Astrocyte of the spinal cord (primary cell): ENCODE measurements around the gene MSH6.

Experiments used
- DNase-seq: peaks from one replicate; pipeline ENCODE4 v3.0.0; 2011; ENCODE audit warnings: low read depth, low spot score
- H3K4me3 ChIP-seq: 2 replicates; pipeline ENCODE4 v1.5.1; 2011; ENCODE audit warnings: low read depth, mild to moderate bottlenecking, low read length, moderate library complexity
- in situ Hi-C: cut with HindIII; loops from 2 replicates; pipeline ENCODE4 v1.10.0; 2017; ENCODE audit warnings: low sequenced_read_pairs
- TF ChIP-seq, protein P1 (sequence below): IDR thresholded peaks from 2 replicates; pipeline ENCODE4 v1.5.1; 2012; ENCODE audit warnings: low read depth, mild to moderate bottlenecking, low read length, inconsistent platforms

The MSH6 gene

DNA sequence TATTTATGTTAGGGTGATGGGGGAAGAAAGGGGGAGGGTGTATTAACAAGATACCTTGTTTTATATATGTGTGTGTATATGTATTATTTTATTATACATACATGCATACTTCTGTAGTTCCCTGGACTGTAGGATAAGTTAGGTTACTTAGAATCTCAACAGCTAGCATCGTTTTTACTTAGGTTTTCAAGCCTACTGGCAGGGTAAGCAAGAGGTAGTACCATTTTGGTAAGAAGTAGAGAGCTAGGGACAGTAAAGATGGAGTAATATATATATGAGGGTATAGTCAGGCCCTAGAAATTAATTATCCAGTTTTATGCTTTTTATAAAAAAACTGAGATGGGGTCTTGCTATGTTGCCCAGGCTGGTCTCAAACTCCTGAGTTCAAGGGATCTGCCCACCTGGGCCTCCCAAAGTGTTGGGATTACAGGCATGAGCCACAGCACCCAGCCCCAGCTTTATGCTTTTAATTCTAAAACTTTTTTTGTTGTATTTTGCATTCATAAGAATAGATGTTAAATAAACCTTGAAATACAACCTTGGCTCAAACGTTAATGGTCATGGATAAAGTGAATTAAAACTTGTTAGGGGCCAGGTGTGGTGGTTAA lies 13.2 kb downstream of the MSH6 start:
- H3K4me3 ChIP-seq: no peak overlapping the region
- in situ Hi-C loops: no loop called here
- TF ChIP-seq, protein P1, sequence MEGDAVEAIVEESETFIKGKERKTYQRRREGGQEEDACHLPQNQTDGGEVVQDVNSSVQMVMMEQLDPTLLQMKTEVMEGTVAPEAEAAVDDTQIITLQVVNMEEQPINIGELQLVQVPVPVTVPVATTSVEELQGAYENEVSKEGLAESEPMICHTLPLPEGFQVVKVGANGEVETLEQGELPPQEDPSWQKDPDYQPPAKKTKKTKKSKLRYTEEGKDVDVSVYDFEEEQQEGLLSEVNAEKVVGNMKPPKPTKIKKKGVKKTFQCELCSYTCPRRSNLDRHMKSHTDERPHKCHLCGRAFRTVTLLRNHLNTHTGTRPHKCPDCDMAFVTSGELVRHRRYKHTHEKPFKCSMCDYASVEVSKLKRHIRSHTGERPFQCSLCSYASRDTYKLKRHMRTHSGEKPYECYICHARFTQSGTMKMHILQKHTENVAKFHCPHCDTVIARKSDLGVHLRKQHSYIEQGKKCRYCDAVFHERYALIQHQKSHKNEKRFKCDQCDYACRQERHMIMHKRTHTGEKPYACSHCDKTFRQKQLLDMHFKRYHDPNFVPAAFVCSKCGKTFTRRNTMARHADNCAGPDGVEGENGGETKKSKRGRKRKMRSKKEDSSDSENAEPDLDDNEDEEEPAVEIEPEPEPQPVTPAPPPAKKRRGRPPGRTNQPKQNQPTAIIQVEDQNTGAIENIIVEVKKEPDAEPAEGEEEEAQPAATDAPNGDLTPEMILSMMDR: no peak
- no peak for DNase-seq

DNA sequence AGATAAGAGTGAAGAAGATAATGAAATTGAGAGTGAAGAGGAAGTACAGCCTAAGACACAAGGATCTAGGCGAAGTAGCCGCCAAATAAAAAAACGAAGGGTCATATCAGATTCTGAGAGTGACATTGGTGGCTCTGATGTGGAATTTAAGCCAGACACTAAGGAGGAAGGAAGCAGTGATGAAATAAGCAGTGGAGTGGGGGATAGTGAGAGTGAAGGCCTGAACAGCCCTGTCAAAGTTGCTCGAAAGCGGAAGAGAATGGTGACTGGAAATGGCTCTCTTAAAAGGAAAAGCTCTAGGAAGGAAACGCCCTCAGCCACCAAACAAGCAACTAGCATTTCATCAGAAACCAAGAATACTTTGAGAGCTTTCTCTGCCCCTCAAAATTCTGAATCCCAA lies 15.7 kb downstream of the MSH6 start:
- no peak overlapping the region for H3K4me3 ChIP-seq
- TF ChIP-seq, protein P1: no peak
- no peak for DNase-seq
- in situ Hi-C loops: no loop called here

GRCh38 chr2:47799031-47799609 lies 16.2 kb downstream of the MSH6 start:
- H3K4me3 ChIP-seq: no peak overlapping the region
- no peak for DNase-seq
- in situ Hi-C loops: no loop called here
- TF ChIP-seq, protein P1: no peak

DNA sequence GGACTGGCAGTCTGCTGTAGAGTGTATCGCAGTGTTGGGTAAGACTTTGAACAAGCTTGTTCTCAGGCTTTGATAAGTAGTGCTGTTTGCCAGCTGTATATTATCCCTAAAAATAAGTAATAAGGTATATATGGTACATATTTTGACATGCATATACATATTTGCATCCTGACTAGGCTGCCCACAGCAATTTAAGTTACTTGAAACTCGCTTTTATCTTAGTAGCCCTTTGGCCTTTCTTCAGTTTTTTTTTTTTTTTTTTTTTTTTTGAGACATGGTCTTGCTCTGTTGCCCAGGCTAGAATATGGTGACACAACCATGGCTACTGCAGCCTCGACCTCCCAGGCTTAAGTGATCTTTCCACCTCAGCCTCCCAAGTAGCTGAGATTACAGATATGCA lies 18.2 kb downstream of the MSH6 start:
- TF ChIP-seq, protein P1: no peak
- in situ Hi-C loops: no loop called here
- no peak for DNase-seq
- H3K4me3 ChIP-seq: no peak overlapping the region

- TF ChIP-seq, protein P1: no peak
- DNase-seq: no peak
- in situ Hi-C loops: no loop called here
- H3K4me3 ChIP-seq: no peak overlapping the region
These were observed 20.4 kb downstream of the MSH6 start for GRCh38 chr2:47803363-47803762.

- no peak for DNase-seq
- TF ChIP-seq, protein P1: no peak
- H3K4me3 ChIP-seq: no peak overlapping the region
- in situ Hi-C loops: no loop called here
These were observed 20.8 kb downstream of the MSH6 start for GRCh38 chr2:47803770-47804169.

DNA sequence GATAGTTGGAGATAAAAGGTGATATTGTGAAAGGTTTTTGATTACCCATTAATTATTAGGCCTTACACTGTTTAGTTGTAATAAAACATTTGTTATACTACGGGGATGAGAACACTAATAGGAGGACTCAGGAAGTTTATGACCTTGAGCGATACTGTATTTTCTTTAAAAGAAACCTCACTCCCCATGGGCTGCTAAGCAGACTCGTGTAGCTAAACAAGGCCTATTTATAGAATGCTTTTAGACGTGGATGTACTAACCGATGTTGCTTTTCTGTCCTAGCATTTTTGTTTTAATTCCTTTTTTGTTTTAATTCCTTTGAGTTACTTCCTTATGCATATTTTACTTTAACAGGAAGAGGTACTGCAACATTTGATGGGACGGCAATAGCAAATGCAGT lies 22.9 kb downstream of the MSH6 start:
- H3K4me3 ChIP-seq: no peak overlapping the region
- TF ChIP-seq, protein P1: no peak
- in situ Hi-C loops: no loop called here
- no peak for DNase-seq
